CD14-positive monocyte (primary cell): ENCODE results near the gene PELI2. TPM values are rescaled to one million over a fixed set of nuclear protein-coding genes. Genes with fewer than 3 reads are reported as not detected.

Source experiments
- DNase-seq, 3 donors: peaks; one replicate each; pipeline ENCODE4 v3.0.0-alpha.2; 2011 to 2022
- H2AFZ ChIP-seq: 2 replicates; pipeline ENCODE4 v1.6.0; 2012; ENCODE audit warnings: mild to moderate bottlenecking, low read depth, low read length, inconsistent platforms; ENCODE audit not compliant: insufficient read depth, poor library complexity, severe bottlenecking
- H3K27ac ChIP-seq, 2 donors: 1 replicate in 1 of 2; 2 replicates in 1 of 2; pipeline ENCODE4 v1.5.1; 2012 to 2013; ENCODE audit warnings: low read length in 2 of 2, control low read depth in 1 of 2, inconsistent platforms in 1 of 2, low read depth in 1 of 2, mild to moderate bottlenecking in 1 of 2
- H3K27me3 ChIP-seq, 2 donors: one replicate each; pipeline versions ENCODE4 v1.6.0 to v1.6.1; 2011 to 2013; ENCODE audit warnings: low read length in 2 of 2; ENCODE audit not compliant: control insufficient read depth in 2 of 2, insufficient read depth in 2 of 2
- H3K36me3 ChIP-seq, 2 donors: replicated peaks in 1 of 2; 1 replicate in 1 of 2; 2 replicates in 1 of 2; pipeline versions ENCODE4 v1.5.1 to v1.6.1; 2012 to 2013; ENCODE audit warnings: low read length in 2 of 2, control low read depth in 1 of 2, inconsistent platforms in 1 of 2, mild to moderate bottlenecking in 1 of 2; ENCODE audit not compliant: insufficient read depth in 2 of 2, control insufficient read depth in 1 of 2
- H3K4me1 ChIP-seq, 2 donors: 1 replicate in 1 of 2; 2 replicates in 1 of 2; pipeline versions ENCODE4 v1.5.1 to v1.6.1; 2012 to 2013; ENCODE audit warnings: low read length in 2 of 2, control low read depth in 1 of 2, inconsistent platforms in 1 of 2, mild to moderate bottlenecking in 1 of 2, moderate library complexity in 1 of 2; ENCODE audit not compliant: insufficient read depth in 2 of 2, control insufficient read depth in 1 of 2
- H3K4me2 ChIP-seq: replicated peaks from 2 replicates; pipeline ENCODE3; 2012; ENCODE audit warnings: low read length, moderate library complexity, mild to moderate bottlenecking; ENCODE audit not compliant: poor library complexity, severe bottlenecking; ENCODE audit errors: extremely low read depth
- H3K4me3 ChIP-seq, 3 experiments: fragments of 200-600 bp in 1 of 3; sonication (generic) in 1 of 3; replicated peaks in 1 of 3; 1 replicate in 2 of 3; 2 replicates in 1 of 3; pipeline ENCODE4 v1.5.1; 2011 to 2013; ENCODE audit warnings: low read length in 3 of 3, mild to moderate bottlenecking in 3 of 3, control low read depth in 2 of 3, low read depth in 2 of 3, inconsistent platforms in 1 of 3, moderate library complexity in 1 of 3
- H3K79me2 ChIP-seq: 2 replicates; pipeline ENCODE4 v1.6.0; 2012; ENCODE audit warnings: mild to moderate bottlenecking, control low read depth, inconsistent platforms, low read length, moderate library complexity; ENCODE audit not compliant: insufficient read depth
- H3K9ac ChIP-seq: 2 replicates; pipeline ENCODE4 v1.6.0; 2017; ENCODE audit warnings: low read length, mild to moderate bottlenecking; ENCODE audit not compliant: insufficient read depth, poor library complexity, severe bottlenecking
- H3K9me3 ChIP-seq, 2 donors: replicated peaks in 1 of 2; 1 replicate in 1 of 2; 2 replicates in 1 of 2; pipeline versions ENCODE4 v1.5.1 to v1.6.1; 2012 to 2013; ENCODE audit warnings: low read length in 2 of 2, control low read depth in 1 of 2; ENCODE audit not compliant: control insufficient read depth in 1 of 2, insufficient read depth in 1 of 2
- H4K20me1 ChIP-seq: 2 replicates; pipeline ENCODE4 v1.6.0; 2012; ENCODE audit warnings: mild to moderate bottlenecking, low read length, control low read depth, moderate library complexity; ENCODE audit not compliant: insufficient read depth
- H3K27ac Mint-ChIP-seq, 7 donors: one replicate each; pipeline ENCODE4 v1.8.0; 2020; ENCODE audit warnings: mild to moderate bottlenecking in 7 of 7, mixed read lengths in 7 of 7, moderate library complexity in 6 of 7, inconsistent platforms in 2 of 7
- H3K27me3 Mint-ChIP-seq, 3 donors: one replicate each; pipeline ENCODE4 v1.8.0; 2021 to 2022; ENCODE audit warnings: low read depth in 3 of 3, mild to moderate bottlenecking in 3 of 3, mixed read lengths in 3 of 3, moderate library complexity in 3 of 3, inconsistent platforms in 1 of 3
- H3K36me3 Mint-ChIP-seq, 2 donors: one replicate each; pipeline ENCODE4 v1.8.0; 2020; ENCODE audit warnings: mixed read lengths in 2 of 2, inconsistent platforms in 1 of 2, mild to moderate bottlenecking in 1 of 2
- H3K4me1 Mint-ChIP-seq: one replicate; pipeline ENCODE4 v1.8.0; 2020; ENCODE audit warnings: mild to moderate bottlenecking, mixed read lengths
- H3K4me3 Mint-ChIP-seq, 2 donors: one replicate each; pipeline ENCODE4 v1.8.0; 2020; ENCODE audit warnings: mild to moderate bottlenecking in 2 of 2, mixed read lengths in 2 of 2, moderate library complexity in 1 of 2
- H3K9me3 Mint-ChIP-seq, 7 donors: one replicate each; pipeline ENCODE4 v1.8.0; 2020 to 2022; ENCODE audit warnings: mixed read lengths in 7 of 7, mild to moderate bottlenecking in 6 of 7, moderate library complexity in 6 of 7, inconsistent platforms in 2 of 7
- CTCF ChIP-seq: fragments of 200-600 bp; IDR thresholded peaks from one replicate; pipeline ENCODE4 v1.8.0; 2022; ENCODE audit warnings: antibody characterized with exemption, mild to moderate bottlenecking
- WGBS: methylation state at CpG from one replicate; pipeline ENCODE4 v1.1.5; 2013; ENCODE audit warnings: missing lambda C conversion rate; ENCODE audit not compliant: insufficient coverage; 5-methylcytosine and 5-hydroxymethylcytosine counted together
- intact Hi-C, 2 donors: fragments of 100-400 bp; cut with micrococcal nuclease; formaldehyde crosslinking; loops; one replicate each; pipeline versions ENCODE4 v1.15.0 to v1.15.1; 2023
- polyA plus RNA-seq, 3 donors: library from polyadenylated mRNA; depleted of rRNA in 1 of 3; unstranded in 2 of 3; stranded (reverse) in 1 of 3; fragments of 300-500 nt in 2 of 3; fragments of >200 nt in 1 of 3; fragmentation: Illumina TruSeq in 2 of 3; gene quantifications; 1 replicate in 2 of 3; 2 replicates in 1 of 3; pipeline ENCODE4 v1.2.3, GENCODE V29; 2012 to 2021

PELI2 gene
- polyA plus RNA-seq, 3 donors, result 10.1 to 35.8 (median 12.5) TPM

DNA sequence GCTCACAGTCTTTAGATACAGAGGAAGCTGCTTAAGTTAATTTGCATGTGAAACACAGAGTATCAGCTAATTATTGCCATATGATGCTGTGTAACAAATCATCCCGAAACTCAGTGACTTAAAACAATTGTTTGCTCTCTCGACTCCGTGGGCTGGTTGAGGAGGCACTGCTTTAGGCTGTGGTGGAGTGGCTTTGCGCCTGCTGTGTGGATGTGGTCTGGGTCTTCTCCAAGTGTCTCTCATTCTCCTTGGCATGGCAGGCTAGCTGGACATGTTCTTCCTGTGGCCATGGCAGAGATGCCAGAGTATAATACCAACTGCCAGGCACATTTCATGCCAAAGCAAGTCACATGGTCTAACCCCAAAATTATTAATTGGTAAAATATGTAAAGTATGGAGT is 40.9 kb downstream of the PELI2 start:
- Histone ChIP-seq H4K20me1 (peaks cover 100% of the 10 kb centered on the region), H3K4me2 (no peak overlapping the region), H3K27ac (no peak overlapping the region), H2AFZ (no peak overlapping the region), H3K27me3 (no peaks in the 10 kb centered on the region), H3K4me3 (no peak overlapping the region), H3K9me3 (no peaks in the 10 kb centered on the region), H3K9ac (no peak overlapping the region), H3K36me3 (no peaks in the 10 kb centered on the region), H3K79me2 (peaks cover 100% of the 10 kb centered on the region), H3K4me1 (peaks cover 7 to 11% of the 10 kb centered on the region in 2 donors)
- WGBS, result 79% methylated on average over 4 of the region's 4 CpGs
- Mint-ChIP-seq H3K9me3 (peaks cover 3 to 14% (median 6%) of the 10 kb centered on the region in 7 donors), H3K4me3 (no peak overlapping the region), H3K27me3 (peaks cover 0 to 1% (median 0%) of the 10 kb centered on the region in 3 donors), H3K27ac (no peak overlapping the region), H3K36me3 (peaks cover 0 to 8% of the 10 kb centered on the region in 2 donors), H3K4me1 (peaks cover 25% of the 10 kb centered on the region)
- intact Hi-C loops, result no loop called here
- no peak for TF ChIP-seq CTCF
- DNase-seq, result no peak

- Histone ChIP-seq H3K4me3 (no peak overlapping the region), H3K9me3 (no peaks in the 10 kb centered on the region), H3K36me3 (no peaks in the 10 kb centered on the region), H4K20me1 (peaks cover 100% of the 10 kb centered on the region), H3K4me1 (peaks cover 7 to 11% of the 10 kb centered on the region in 2 donors), H3K27me3 (no peaks in the 10 kb centered on the region), H3K27ac (no peak overlapping the region), H3K4me2 (no peak overlapping the region), H3K79me2 (peaks cover 100% of the 10 kb centered on the region), H2AFZ (no peak overlapping the region), H3K9ac (no peak overlapping the region)
- Mint-ChIP-seq H3K27me3 (peaks cover 0 to 1% (median 0%) of the 10 kb centered on the region in 3 donors), H3K36me3 (peaks cover 0 to 5% of the 10 kb centered on the region in 2 donors), H3K9me3 (peaks cover 3 to 20% (median 10%) of the 10 kb centered on the region in 7 donors), H3K4me3 (no peak overlapping the region), H3K4me1 (peaks cover 23% of the 10 kb centered on the region), H3K27ac (peak overlapping the region in 3 of 7 donors; percentile 14 to 74 (median 42))
- 14% methylated on average over 1 of the region's 2 CpGs for WGBS
- TF ChIP-seq CTCF, result no peak
- intact Hi-C loops, result no loop called here
- no peak for DNase-seq
Measured at GRCh38 chr14:56160088-56160487, 41.9 kb downstream of the PELI2 start.
